Panc1 (cell line): ENCODE measurements around the gene RABGAP1. TPM values are rescaled to one million over a fixed set of nuclear protein-coding genes. Genes with fewer than 3 reads are reported as not detected.

Experiments
- ATAC-seq: fragments of 200-7000 bp; cut with Tn5 transposase; 2 replicates; pipeline ENCODE4 v1.9.1; 2020; ENCODE audit warnings: mild to moderate bottlenecking, moderate library complexity
- BruUV-seq: library from RNA; stranded (reverse); fragments of 400-500 nt; replicated peaks from 2 replicates; lab custom pipeline; 2021; lab: Mats Ljungman, UMichigan
- CTCF ChIA-PET: fragments of 300-600 bp; sonication (Branson Sonifier 250); formaldehyde crosslinking; loops from one replicate; lab custom pipeline; 2022; ENCODE audit warnings: antibody characterized with exemption; lab: Charles Lee
- POLR2A ChIA-PET: fragments of 300-600 bp; sonication (Branson Sonifier 250); formaldehyde crosslinking; loops from one replicate; lab custom pipeline; 2022; ENCODE audit warnings: antibody characterized with exemption; lab: Charles Lee
- DNase-seq: peaks from one replicate; pipeline ENCODE4 v3.0.0-alpha.2; 2010; ENCODE audit warnings: low read depth, low spot score
- H3K27ac ChIP-seq: 2 replicates; pipeline ENCODE4 v1.5.1; 2011; ENCODE audit warnings: mild to moderate bottlenecking, low read length, inconsistent platforms
- H3K27me3 ChIP-seq: fragments of 200-500 bp; sonication (Bioruptor generic); 2 replicates; pipeline ENCODE4 v1.6.0; 2014; ENCODE audit warnings: low read length, inconsistent platforms; ENCODE audit not compliant: control insufficient read depth, insufficient read depth
- H3K36me3 ChIP-seq: fragments of 200-500 bp; sonication (Bioruptor generic); 2 replicates; pipeline ENCODE4 v1.5.1; 2014; ENCODE audit warnings: inconsistent platforms, mild to moderate bottlenecking, low read length, moderate library complexity; ENCODE audit not compliant: control insufficient read depth, insufficient read depth
- H3K4me1 ChIP-seq: 2 replicates; pipeline ENCODE4 v1.5.1; 2011; ENCODE audit warnings: inconsistent platforms, mild to moderate bottlenecking, low read length, moderate library complexity; ENCODE audit not compliant: control insufficient read depth, insufficient read depth
- H3K4me3 ChIP-seq, 2 experiments: 2 replicates each; pipeline ENCODE4 v1.5.1; 2011 to 2012; ENCODE audit warnings: low read depth in 2 of 2, low read length in 2 of 2, mild to moderate bottlenecking in 2 of 2, inconsistent platforms in 1 of 2, moderate library complexity in 1 of 2
- H3K9me3 ChIP-seq: fragments of 200-500 bp; sonication (Bioruptor generic); 2 replicates; pipeline ENCODE4 v1.5.1; 2014; ENCODE audit warnings: low read depth, mild to moderate bottlenecking, inconsistent platforms, low read length, moderate library complexity; ENCODE audit not compliant: control insufficient read depth, insufficient read depth
- POLR2AphosphoS5 ChIP-seq: IDR thresholded peaks from 2 replicates; pipeline ENCODE4 v1.6.1; 2012; ENCODE audit warnings: mild to moderate bottlenecking, low read depth, low read length, moderate library complexity
- SIN3A ChIP-seq: IDR thresholded peaks from 2 replicates; pipeline ENCODE4 v1.6.1; 2012; ENCODE audit warnings: low read depth, mild to moderate bottlenecking, low read length, moderate library complexity, borderline replicate concordance; ENCODE audit not compliant: insufficient read depth
- TCF7L2 ChIP-seq: IDR thresholded peaks from 2 replicates; pipeline ENCODE4 v1.6.1; 2011; ENCODE audit warnings: mild to moderate bottlenecking, low read depth, low read length, inconsistent platforms
- in situ Hi-C: cut with HindIII; loops from 2 replicates; pipeline ENCODE4 v1.10.0; 2016; ENCODE audit warnings: low sequenced_read_pairs, low pct_unique_long_range_greater_than_20kb
- intact Hi-C: fragments of 100-400 bp; cut with micrococcal nuclease; formaldehyde crosslinking; loops from one replicate; pipeline ENCODE4 v1.10.0; 2022; ENCODE audit not compliant: unreplicated experiment
- total RNA-seq: library from RNA; stranded (reverse); gene quantifications from one replicate; pipeline ENCODE4 v1.2.1, GENCODE V29; 2021; ENCODE audit not compliant: unreplicated experiment
- TF ChIP-seq, protein P1 (sequence below), 2 experiments: IDR thresholded peaks; 2 replicates each; pipeline ENCODE4 v1.6.1; 2011 to 2012; ENCODE audit warnings: low read depth in 2 of 2, control low read depth in 1 of 2, low read length in 1 of 2, mild to moderate bottlenecking in 1 of 2, moderate library complexity in 1 of 2; ENCODE audit not compliant: insufficient read depth in 1 of 2
- TF ChIP-seq, protein P2 (sequence below): fragments of 450-650 bp; IDR thresholded peaks from 2 replicates; pipeline ENCODE4 v1.5.1; 2017; ENCODE audit warnings: mild to moderate bottlenecking

The RABGAP1 gene
- total RNA-seq, 1 experiment from 2014 or later: 41.4 TPM

DNA sequence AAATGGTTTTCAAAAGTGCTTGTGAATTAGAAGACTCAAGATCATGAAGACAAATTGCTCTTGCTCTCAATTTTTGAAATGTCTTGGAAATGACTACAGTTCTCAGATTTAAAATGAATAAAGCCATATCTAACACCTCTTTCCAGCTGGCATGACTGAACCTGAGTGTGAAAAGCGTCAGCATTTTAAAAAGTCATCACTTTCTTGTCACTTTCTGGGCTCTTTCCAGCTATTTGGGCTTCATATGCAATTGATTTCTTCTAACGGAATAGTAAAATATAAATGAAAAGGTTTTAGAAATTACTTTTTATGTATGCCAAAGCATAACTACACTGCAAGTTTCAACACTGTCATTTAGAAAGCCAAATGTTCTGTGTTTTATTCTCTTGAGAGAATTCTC is 95.0 kb downstream of the RABGAP1 start:
- Histone ChIP-seq H3K27ac (no peak overlapping the region), H3K4me3 (no peak overlapping the region), H3K36me3 (no peaks in the 10 kb centered on the region), H3K4me1 (no peaks in the 10 kb centered on the region), H3K27me3 (no peaks in the 10 kb centered on the region), H3K9me3 (no peaks in the 10 kb centered on the region)
- in situ Hi-C loops: no loop called here
- CTCF ChIA-PET: no interaction called here
- BruUV-seq: no TSS peak
- DNase-seq (no peak), ATAC-seq (no peak)
- POLR2A ChIA-PET: no interaction called here
- intact Hi-C loops: no loop called here
- TF ChIP-seq, protein P1, sequence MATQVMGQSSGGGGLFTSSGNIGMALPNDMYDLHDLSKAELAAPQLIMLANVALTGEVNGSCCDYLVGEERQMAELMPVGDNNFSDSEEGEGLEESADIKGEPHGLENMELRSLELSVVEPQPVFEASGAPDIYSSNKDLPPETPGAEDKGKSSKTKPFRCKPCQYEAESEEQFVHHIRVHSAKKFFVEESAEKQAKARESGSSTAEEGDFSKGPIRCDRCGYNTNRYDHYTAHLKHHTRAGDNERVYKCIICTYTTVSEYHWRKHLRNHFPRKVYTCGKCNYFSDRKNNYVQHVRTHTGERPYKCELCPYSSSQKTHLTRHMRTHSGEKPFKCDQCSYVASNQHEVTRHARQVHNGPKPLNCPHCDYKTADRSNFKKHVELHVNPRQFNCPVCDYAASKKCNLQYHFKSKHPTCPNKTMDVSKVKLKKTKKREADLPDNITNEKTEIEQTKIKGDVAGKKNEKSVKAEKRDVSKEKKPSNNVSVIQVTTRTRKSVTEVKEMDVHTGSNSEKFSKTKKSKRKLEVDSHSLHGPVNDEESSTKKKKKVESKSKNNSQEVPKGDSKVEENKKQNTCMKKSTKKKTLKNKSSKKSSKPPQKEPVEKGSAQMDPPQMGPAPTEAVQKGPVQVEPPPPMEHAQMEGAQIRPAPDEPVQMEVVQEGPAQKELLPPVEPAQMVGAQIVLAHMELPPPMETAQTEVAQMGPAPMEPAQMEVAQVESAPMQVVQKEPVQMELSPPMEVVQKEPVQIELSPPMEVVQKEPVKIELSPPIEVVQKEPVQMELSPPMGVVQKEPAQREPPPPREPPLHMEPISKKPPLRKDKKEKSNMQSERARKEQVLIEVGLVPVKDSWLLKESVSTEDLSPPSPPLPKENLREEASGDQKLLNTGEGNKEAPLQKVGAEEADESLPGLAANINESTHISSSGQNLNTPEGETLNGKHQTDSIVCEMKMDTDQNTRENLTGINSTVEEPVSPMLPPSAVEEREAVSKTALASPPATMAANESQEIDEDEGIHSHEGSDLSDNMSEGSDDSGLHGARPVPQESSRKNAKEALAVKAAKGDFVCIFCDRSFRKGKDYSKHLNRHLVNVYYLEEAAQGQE (IDR thresholded peaks at IDR 0.05; ENCODE audit: insufficient read depth in 1 of 2, low read depth in 2 of 2, low read length in 1 of 2): no peak
- TF ChIP-seq POLR2AphosphoS5 (no peak), TCF7L2 (no peak), SIN3A (no peak)
- TF ChIP-seq, protein P2, sequence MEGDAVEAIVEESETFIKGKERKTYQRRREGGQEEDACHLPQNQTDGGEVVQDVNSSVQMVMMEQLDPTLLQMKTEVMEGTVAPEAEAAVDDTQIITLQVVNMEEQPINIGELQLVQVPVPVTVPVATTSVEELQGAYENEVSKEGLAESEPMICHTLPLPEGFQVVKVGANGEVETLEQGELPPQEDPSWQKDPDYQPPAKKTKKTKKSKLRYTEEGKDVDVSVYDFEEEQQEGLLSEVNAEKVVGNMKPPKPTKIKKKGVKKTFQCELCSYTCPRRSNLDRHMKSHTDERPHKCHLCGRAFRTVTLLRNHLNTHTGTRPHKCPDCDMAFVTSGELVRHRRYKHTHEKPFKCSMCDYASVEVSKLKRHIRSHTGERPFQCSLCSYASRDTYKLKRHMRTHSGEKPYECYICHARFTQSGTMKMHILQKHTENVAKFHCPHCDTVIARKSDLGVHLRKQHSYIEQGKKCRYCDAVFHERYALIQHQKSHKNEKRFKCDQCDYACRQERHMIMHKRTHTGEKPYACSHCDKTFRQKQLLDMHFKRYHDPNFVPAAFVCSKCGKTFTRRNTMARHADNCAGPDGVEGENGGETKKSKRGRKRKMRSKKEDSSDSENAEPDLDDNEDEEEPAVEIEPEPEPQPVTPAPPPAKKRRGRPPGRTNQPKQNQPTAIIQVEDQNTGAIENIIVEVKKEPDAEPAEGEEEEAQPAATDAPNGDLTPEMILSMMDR: no peak

DNA sequence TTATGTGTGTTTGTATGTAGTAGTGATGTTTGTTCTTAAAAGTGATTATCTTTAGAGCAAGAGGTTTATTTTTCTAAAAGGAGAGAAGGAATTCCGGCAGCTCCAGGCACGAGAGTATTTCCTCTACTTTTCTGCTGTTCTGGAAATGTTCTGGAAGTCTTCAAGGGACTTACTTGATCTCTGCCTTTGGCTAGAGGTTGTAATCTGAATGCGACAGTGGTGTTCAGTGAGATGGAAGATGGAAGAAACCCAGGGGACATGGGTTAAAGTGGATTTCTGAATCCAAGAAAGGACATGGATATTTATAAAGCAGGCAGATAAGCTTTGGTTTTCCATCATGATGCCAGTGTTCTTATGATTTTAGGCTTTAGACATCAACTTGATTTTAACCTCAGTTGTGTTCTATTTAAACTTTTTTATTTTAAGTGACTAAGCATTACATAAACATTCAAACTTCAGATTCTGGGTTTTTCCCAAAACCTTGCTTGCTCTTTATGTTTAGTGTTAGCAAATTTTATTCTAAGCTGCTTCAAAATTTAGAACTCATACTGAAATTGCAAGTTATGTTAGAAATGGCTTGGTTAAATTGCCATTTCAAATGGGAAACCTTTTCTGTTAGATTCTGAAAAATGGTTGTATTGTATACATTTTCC is 96.2 kb downstream of the RABGAP1 start:
- POLR2A ChIA-PET: interaction anchor here (0.5 kb wide), 1 partner anchor 10 kb away, joined by 5 read pairs; no protein-coding TSS in a partner anchor
- CTCF ChIA-PET: no interaction called here
- Histone ChIP-seq H3K4me1 (no peaks in the 10 kb centered on the region), H3K9me3 (no peaks in the 10 kb centered on the region), H3K4me3 (no peak overlapping the region), H3K36me3 (peaks cover 2% of the 10 kb centered on the region; the same call in 1 of the 2 replicates), H3K27me3 (no peaks in the 10 kb centered on the region), H3K27ac (no peak overlapping the region)
- BruUV-seq: no TSS peak
- no peak for DNase-seq
- intact Hi-C loops: no loop called here
- TF ChIP-seq, protein P2: no peak
- TF ChIP-seq, protein P1 (IDR thresholded peaks at IDR 0.05; ENCODE audit: insufficient read depth in 1 of 2, low read depth in 2 of 2, low read length in 1 of 2): no peak
- TF ChIP-seq SIN3A (no peak), TCF7L2 (no peak), POLR2AphosphoS5 (no peak)
- no peak for ATAC-seq
- in situ Hi-C loops: no loop called here
